ENCODE results near the gene UBAC1.
A peak's percentile ranks its signal among the peaks of the same experiment; 100 is the strongest.
"Not testable (repeated sequence)": the region's sequence is repeated elsewhere in the genome, so short reads cannot be mapped to it uniquely, and the experiment has no call there.

The UBAC1 gene

DNA sequence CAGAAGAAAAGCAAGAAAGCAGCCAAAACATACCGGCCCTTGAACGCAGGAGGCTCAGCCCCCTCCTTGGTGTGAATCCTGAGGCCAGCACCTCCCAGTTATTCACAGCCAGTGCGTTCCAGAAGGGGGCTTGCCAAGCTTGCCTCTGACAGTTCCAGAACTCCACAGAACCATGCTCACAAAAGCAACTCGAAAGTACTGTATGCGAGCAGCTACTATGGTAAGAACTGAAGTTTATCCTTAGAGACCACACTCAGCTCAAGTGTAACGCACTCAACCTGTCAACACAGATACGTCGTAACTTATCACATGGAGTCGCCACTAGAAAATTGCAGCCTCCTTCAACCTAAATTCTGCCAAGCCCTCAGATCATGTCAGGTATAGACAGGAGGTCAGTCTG lies 1.4 kb downstream of the UBAC1 start:
- no peak for DNase-seq (ENCODE audit: low spot score)

DNA sequence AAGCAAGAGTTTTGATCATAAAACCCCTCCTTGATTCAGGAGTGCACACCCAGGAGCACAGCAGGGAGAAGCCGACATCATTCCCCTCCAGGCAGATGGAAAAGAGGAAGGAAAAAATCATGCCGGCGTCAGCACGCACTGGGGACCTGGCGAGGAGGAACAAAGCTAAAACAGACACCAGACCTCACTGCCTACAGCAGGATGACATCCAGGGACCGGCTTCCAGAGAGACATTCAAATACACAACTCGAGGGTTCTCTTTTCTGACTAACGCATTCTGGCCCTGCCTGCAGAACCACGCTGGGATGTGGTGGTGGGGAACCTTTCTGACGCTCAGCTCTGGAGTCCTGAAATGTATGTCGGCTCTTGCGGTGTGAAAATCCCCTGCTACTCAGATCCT lies 2.7 kb downstream of the UBAC1 start:
- no peak for DNase-seq (ENCODE audit: low spot score)

DNA sequence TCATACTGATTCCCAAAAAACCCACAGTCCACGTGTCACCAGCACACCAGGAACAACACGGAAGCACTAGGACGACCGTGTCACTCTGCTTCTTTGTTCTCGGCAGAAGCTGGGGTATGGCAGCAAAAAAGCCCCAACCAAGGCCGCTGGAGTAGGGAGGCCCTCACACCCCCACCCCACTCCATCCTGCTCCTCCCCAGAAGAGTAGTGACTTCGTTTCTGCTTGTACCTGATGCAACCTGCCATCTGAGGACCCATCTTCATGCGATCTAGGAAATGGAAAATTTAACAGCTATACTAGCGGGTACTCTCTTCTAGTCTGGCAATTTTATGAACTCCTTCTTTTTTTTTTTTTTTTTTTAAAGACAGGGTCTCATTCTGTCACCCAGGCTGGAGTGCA lies 3.7 kb downstream of the UBAC1 start:
- DNase-seq (ENCODE audit: low spot score), result no peak

DNA sequence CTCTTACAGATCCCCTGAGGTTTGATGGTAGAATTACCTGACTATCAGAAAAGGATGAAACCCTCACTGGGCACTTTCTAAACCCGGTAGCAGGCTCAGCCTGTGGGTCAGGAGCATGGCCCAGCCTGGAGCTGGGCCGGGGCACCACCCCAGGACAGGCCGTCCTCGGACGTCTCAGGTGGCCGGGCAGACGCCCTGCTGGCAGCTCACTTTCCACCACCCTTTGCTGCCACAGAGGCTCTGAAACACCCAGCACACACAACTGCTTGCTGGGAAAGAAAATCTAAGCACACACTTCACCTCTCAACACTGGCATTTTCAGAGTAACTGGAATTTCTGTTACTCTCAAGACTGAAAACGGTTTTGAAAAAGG lies 4.4 kb downstream of the UBAC1 start:
- DNase-seq (ENCODE audit: low spot score), result no peak

DNA sequence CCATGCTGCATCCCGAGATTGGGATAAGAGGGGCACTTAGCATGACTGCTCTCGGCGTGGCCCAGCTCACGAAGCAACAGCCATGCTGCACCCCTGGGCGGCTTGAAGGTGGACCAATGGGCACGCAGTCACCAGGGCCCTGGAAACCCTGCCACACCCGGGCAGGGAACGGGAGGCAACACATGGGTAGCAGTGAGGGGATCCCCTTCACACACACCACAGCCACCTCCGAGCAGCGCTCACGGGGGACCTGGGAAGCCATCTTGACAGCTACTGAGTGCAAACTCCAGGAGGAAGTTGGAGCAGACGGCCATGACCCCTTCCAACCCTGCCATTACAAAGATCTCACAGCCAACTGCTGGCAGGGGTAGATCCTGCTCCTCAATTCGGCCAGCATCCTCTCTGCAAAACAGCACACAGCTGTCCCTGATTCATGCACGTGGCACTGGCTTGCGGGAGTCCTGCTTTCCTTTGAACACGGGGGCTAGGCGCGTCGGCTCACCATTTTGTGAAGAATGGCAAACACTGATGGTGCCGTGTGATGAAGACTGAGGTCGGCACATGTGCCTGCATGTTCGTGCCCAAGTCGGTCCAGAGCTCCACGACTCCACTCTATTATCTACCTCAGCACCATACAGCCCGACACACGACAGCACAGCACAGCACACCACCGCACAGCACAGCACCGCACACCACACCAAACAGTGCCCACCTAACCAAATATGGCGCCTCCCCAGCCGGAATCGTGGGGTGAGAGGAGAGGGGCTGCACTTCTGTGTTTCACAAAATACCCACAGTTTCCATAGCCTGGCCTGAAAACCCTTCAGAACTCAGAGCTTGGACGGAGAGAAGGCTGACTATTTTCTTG lies 5.0 kb downstream of the UBAC1 start:
- no peak for DNase-seq (ENCODE audit: low spot score)

DNA sequence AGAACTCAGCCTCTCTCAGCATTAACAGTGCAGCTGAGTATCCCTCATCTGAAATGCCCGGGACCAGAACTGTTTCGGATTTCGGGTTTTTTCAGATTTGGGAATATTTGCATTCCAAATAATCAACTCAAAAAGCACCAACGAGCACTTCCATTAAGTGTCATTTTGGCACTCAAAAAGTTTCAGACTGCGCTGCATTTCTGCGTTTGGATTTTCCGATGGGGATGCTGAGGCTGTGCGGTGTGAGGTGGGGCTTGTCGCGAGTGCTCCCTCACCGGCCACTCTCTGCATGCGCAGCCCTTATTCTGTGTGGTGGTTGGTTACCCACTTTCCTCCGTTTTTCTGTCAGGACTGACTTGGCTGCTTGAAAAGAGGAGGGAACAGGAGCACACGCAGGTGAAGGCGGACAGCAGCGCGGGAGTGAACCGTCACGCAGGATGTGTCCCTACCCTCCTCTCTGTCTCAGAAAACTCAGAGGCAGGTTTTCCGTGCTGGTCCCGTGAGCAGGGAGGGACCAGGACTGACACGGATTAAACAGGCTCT lies 8.4 kb downstream of the UBAC1 start:
- no peak for DNase-seq (ENCODE audit: low spot score)

DNA sequence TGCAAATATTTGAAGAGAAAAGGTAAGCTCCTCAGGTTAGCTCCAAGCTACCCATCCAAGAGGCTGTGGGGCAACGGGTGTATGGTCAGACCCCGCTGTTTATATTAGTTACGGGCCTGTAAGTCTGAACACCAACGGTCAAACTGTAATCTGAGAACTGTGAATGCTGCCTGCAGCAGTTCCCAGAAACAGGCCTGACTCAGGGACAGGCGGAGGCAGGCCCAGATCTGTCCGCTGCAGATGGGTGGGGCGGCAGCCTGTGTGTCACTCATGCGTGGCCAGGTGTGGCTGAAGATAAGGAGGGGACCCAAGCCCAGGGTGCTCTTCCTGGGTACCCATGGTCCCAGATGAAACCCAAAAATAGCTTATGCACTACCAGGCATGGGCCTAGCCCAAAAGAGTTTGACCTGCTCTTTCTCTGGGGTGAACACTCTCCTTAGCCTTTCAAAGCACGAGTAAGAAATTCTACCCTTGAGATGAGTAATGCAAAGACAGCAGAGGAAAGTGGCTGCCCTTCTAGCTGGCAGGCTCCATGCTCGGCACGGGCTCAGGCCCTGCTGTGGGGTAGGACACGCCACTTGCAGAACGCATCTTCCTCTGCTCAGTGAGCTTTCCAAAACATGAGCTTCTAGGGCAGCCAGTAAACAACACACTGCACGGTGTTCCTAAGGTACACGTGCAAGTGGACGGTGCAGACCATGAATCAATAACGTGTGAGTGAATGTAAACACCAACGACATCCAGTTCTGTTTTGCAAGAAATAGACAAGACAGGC lies 9.1 kb downstream of the UBAC1 start:
- peak; percentile 73 for DNase-seq (ENCODE audit: low spot score)

DNA sequence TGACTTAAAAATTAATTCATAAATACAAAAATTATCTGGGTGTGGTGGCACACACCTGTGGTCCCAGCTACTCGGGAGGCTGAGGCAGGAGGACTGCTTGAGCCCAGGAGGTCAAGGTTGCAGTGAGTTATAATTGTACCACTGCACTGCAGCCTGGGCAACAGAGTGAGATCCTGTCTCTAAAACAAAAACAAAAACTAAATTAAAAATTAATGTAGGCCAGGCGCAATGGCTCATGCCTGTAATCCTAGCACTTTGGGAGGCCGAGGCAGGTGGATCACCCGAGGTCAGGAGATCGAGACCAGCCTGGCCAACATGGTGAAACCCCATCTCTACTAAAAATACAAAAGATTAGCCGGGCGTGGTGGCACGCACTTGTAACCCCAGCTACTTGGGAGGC lies 9.9 kb downstream of the UBAC1 start:
- not testable (repeated sequence) for DNase-seq (ENCODE audit: low spot score)

DNA sequence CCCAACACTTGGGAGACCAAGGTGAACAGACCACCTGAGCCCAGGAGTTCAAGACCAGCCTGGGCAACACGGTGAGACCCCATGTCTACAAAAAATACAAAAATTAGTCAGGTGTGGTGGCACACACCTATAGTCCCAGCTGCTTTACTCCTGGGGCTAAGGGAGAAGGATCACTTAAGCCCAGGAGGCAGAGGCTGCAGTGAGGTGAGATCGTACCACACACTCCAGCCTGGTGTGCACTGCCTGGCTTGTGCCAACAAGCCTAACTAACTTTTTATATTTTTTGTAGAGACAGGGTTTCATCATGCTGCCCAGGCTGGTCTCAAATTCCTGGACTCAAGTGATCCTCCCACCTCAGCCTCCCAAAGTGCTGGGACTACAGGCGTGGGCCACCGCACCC lies 10.3 kb downstream of the UBAC1 start:
- DNase-seq (ENCODE audit: low spot score), result not testable (repeated sequence)

DNA sequence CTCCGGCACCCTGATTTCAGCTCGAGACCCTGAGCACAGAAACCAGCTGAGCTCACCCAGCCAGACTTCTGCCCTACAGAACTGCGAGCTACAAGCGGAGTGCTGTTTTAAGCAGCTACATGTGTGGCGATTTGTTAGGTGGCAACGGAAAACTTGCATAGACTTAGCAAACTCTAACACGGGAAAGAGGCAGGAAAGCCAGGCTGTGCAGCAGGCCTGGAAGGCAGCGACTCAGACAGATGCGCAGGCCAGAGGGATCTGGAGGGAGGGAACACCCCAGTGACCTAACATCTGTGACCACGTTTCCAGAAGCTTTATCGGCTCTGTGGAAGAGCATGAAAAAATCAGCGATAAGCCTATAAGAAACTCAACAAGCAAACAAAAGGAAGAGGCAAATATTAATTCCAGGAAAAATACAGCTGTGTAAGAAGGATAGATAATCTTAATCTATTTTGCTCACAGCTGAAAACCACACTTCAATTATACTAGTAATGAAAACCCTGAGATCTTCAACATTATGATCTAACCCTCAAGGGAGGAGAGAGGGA lies 11.0 kb downstream of the UBAC1 start:
- no peak for DNase-seq (ENCODE audit: low spot score)

DNA sequence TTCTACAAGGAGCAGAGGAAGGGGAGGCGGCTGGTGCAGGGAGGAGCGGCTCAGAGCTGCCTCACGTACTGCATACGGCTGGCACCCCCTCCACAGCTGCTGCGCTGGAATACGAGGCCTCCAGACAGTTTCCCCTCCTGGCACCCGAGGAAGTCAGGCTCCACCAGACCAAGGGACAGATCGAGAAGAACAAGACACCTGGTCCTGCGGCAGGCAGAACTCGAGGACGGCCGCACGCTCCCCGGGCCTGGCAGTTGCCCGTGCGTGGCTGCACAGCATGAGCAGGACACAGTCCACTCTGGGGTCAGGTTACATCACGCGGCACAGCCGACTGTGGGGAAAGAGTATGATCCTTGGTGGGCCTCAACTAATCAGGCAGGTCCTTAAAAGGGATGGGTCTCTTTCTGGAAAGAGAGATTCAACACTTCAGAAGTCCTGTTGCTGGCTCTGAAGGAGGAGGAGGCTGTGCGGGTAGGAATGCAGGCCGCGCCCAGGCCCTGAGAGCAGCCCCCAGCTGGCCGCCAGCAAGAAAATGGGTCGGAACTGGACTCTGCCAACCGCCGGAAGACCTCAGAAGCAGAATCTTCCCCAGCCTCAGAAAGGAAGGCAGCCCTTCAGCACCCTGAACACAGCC lies 11.6 kb downstream of the UBAC1 start:
- no peak for DNase-seq (ENCODE audit: low spot score)

DNA sequence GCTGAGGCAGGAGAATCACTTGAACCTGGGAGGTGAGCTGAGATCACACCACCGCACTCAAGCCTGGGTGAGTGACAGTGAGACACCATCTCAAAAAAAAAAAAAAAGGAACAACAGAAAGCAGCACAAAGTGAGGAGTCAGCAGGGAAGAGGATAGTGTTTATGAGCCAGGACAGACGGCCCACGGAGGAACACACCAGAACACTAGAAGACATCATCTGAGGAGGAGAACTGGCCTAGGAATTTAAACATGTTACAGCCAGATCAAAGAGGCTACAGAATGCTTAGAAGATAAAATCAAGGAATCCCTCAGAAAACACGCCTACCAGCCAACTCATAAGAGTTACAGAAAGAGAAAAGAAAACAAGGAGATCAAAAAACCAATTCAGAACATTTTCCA lies 12.2 kb downstream of the UBAC1 start:
- DNase-seq (ENCODE audit: low spot score), result no peak

DNA sequence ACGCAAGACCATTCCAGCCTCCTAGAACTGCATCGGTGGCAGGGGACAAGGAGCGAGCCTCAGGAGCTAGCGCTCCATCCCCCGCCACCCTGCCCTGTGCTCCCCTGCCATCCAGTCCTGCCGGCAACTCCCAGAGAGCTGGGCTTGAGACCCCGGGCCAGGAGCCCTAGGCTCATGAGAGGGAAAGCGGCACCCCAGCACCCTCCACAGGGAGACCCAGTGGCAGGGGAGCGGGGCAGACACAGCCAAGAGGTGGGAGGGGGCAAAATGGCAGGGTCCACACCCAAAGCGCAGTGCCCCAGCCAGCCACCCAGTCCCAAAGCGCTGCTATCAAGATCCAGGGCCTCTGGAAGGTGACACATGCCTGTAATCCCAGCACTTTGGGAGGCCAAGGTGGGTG lies 12.7 kb downstream of the UBAC1 start:
- no peak for DNase-seq (ENCODE audit: low spot score)

DNA sequence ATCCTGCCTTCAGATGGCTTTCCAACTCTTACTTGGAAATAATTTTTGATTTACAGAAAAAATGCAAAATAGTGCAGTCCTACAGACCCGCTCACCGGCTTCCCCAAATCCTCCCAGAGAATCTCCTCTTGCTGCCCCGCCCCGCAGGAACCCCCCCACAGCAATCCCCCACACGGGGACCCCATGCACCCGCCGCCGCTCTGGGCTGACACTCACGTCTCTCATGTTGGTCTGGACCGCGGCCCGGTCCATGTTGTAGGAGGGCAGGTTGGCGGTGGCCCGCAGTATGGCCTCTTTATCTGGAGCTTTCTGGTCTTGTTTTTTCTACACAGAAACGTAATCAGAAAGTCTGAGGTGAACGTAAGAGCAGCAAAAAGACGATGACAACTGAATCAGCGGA lies 13.6 kb downstream of the UBAC1 start:
- DNase-seq (ENCODE audit: low spot score), result no peak

DNA sequence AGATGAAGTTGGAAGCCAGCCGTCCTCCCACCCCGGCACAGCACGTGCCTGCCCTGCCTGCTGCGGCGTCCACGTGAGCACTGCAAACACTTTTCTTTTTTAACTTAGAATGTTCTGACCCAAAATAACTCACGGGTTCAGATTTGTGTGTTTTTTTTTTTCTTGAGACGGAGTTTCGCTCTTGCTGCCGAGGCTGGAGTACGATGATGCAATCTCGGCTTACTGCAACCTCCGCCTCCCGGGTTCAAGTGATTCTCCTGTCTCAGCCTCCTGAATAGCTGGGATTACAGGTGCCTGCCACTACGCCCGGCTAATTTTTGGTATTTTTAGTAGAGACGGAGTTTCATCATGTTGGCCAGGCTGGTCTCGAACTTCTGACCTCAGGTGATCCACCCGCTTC lies 14.1 kb downstream of the UBAC1 start:
- not testable (repeated sequence) for DNase-seq (ENCODE audit: low spot score)

DNA sequence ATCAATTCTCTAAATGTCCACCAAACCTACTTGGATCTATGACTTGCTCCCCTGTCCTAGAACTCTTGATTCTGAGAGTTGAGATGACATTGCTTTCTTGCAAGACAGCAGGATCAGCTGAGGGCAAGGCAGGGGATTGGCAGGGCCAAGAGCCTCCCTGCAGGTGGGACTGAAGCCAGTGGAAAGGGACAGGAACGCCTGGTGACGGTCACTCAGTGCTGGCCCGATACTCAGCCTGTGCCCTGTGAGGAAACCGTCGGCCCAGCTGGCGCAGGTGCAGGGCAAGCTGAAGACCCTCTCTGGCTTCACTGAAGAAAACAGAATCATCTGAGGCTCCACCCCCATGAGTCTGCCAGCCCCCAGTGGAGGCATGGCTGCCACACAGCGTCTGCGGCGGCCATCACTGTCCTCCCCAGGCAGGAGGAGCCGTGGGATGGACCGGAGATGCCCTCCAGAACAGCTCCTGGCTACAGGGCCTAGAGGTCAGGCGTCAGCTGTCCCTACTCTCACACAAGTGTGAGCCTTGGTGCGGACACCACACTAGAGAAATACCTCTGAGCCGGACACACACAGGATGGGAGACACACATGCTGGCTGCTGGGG lies 14.7 kb downstream of the UBAC1 start:
- DNase-seq (ENCODE audit: low spot score), result no peak

DNA sequence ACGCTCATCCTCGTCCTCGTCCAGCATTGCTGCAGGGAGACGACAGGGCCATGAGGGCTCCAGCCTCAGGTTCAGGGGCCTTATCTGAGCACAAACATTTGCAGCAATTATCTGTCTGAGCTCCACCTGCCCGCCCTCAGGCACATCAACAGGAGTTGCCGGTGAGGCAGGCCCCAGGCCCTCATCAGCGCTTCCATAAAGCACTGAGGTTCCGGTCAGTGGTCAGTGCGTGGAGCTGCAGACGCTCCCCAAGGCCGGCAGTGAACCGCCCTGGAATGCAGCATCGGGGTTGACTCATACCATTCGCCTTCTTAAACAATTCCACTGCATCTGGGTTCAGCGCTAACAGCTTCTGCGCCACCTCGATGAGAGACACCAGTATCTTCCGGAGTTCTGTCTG lies 15.2 kb downstream of the UBAC1 start:
- no peak for DNase-seq (ENCODE audit: low spot score)

DNA sequence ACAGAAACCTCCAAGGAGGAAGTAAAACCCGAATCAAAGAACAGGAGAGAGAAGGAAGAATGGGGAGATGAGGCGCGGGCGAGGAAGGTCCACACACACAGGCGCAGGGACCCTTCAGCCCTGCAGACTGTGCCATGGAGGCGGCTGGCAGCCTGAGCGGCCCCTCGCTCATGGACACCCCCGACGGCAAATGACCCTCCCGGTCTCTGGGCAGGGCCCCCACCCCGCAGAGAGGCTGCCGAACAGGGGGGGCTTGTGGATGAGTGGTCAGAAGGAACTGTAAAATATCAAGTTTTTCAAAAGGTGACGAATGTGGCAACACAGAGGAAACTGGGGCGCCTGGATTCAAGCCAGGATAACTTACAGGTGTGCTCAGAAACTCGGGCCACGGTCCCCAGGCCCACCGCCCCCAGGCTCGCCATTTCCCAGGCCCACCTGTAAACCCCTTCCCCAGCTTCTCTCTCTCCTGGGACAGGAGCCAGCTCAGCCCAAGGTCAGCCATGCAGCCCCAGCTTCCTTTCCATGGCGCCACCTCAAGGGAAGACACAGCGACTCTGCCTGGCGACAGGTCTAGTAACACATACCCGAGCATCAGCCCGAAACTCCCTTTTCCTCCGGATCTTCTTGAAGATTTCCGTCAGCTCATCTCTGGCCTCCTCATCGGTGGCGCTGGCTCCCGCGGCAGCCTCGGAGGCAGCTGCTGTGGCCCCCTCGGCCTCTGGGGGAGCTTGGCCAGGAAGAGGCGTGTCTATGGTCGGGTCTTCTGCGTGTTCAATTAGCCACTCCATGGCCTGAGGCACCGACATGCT lies 16.5 kb downstream of the UBAC1 start:
- no peak for DNase-seq (ENCODE audit: low spot score)

DNA sequence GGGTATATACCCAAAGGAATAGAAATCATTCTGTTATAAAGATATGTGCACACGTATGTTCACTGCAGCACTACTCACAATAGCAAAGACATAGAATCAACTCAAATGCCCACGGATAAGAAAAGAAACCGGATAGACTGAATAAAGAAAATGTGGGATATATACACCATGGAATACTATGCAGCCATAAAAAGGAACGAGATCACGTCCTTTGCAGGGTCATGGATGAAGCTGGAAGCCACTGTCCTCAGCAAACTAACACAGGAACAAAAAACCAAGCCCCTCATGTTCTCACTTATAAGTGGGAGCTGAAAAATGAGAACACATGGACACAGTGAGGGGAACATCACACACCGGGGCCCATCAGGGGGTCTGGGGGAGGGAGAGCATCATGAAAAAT lies 17.6 kb downstream of the UBAC1 start:
- DNase-seq (ENCODE audit: low spot score), result not testable (repeated sequence)

DNA sequence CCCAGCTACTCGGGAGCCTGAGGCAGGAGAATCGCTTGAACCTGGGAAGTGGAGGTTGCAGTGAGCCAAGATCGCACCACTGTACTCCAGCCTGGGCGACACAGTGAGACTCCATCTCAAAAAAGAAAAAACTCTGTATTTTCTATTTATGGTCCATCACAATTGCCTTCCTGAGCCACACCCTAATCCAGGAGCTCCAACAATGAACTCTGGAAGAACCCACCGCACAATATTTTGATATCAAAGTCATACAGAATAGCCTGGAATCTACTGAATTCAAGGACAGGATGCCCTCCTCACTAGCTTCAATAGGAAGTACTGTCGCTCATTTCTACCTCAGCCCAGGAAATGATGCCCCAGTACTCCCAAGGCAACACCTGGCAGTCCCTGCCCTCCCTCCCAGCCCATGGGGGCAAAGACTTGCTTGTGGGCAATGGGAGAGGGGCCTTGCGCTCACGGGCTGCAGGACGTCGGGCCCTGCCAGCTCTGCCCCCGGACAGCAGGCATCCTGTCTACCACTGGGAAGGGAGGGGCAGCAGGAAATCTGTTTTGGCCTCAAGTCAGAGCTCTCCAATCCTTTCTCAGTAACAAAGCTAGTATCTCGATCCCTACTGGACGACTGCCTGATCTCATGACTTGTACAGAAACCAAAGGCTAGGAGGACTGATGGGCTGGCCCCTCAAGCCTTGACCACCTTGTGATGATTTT lies 19.7 kb downstream of the UBAC1 start:
- DNase-seq (ENCODE audit: low spot score), result no peak
